Right lobe of liver (tissue), 6 donors: ENCODE measurements around the gene CSGALNACT2. TPM values are rescaled to one million over a fixed set of nuclear protein-coding genes. Genes with fewer than 3 reads are reported as not detected.

ENCODE experiments used
- ATAC-seq, 4 donors: fragments of 200-7000 bp; cut with Tn5 transposase; one replicate each; pipeline ENCODE4 v1.9.1; 2020; ENCODE audit warnings: mild to moderate bottlenecking in 4 of 4, moderate library complexity in 4 of 4
- DNase-seq, 3 donors: peaks; one replicate each; pipeline ENCODE4 v3.0.0-alpha.2; 2020
- H3K27ac ChIP-seq, 3 donors: fragments of 200-600 bp; one replicate each; pipeline ENCODE4 v1.8.0; 2022
- H3K27me3 ChIP-seq, 2 donors: fragments of 200-600 bp; one replicate each; pipeline ENCODE4 v1.8.0; 2022
- H3K36me3 ChIP-seq, 4 donors: fragments of 200-600 bp; sonication (generic) in 1 of 4; one replicate each; pipeline versions ENCODE4 v1.5.1 to v1.8.0; 2017 to 2022; ENCODE audit warnings: control low read depth in 1 of 4
- H3K4me1 ChIP-seq, 4 donors: fragments of 200-600 bp; sonication (generic) in 1 of 4; one replicate each; pipeline versions ENCODE4 v1.5.1 to v1.8.0; 2017 to 2022; ENCODE audit warnings: control low read depth in 1 of 4
- H3K4me3 ChIP-seq, 3 donors: fragments of 200-600 bp; one replicate each; pipeline ENCODE4 v1.8.0; 2022
- H3K9me3 ChIP-seq, 4 donors: fragments of 200-600 bp; sonication (generic) in 1 of 4; one replicate each; pipeline versions ENCODE4 v1.5.1 to v1.8.0; 2017 to 2022; ENCODE audit warnings: control low read depth in 1 of 4
- CTCF ChIP-seq, 4 donors: fragments of 200-600 bp in 3 of 4; fragments of 450-650 bp in 1 of 4; IDR thresholded peaks; one replicate each; pipeline versions ENCODE4 v1.5.1 to v1.8.0; 2016 to 2022; ENCODE audit warnings: antibody characterized with exemption in 4 of 4, mild to moderate bottlenecking in 2 of 4
- POLR2A ChIP-seq: fragments of 450-650 bp; IDR thresholded peaks from one replicate; pipeline ENCODE4 v1.6.1; 2017; ENCODE audit warnings: antibody characterized with exemption, mild to moderate bottlenecking
- WGBS: methylation state at CpG from one replicate; pipeline ENCODE4 v1.1.6; 2018; ENCODE audit warnings: low coverage, low lambda C conversion rate; ENCODE audit not compliant: insufficient coverage; ENCODE audit errors: missing lambda C conversion rate; 5-methylcytosine and 5-hydroxymethylcytosine counted together
- intact Hi-C, 2 donors: fragments of 100-400 bp; cut with DNase I; formaldehyde crosslinking; loops; one replicate each; pipeline versions ENCODE4 v1.11.2 to v1.14.1; 2022
- total RNA-seq, 6 experiments: library from RNA; depleted of rRNA in 2 of 6; stranded (reverse); fragments of >200 nt in 2 of 6; fragmentation: NEBNext Ultra II Directional in 3 of 6; extraction: Animal tissue kit (Norgen Biotek cat#: 25700) in 3 of 6; gene quantifications; one replicate each; pipeline versions ENCODE4 v1.1.0 to v1.2.4, GENCODE V29; 2016 to 2023
- donor health status: DM: no; HTN: yes; CAD: no.
- donor health status: DM: no; HTN: no; CAD: no.
- donor health status: DM: no; HTN: no; CAD: no.
- donor health status: DM: no; HTN: yes; CAD: no.
- donor health status: DM: no; HTN: yes; CAD: no.

Gene CSGALNACT2
- total RNA-seq, 6 experiments from 2014 or later: 5.4 to 11.1 (median 8.3) TPM

GRCh38 chr10:43211431-43212042 is 73.3 kb downstream of the CSGALNACT2 start:
- Histone ChIP-seq H3K27me3 (no peaks in the 10 kb centered on the region), H3K9me3 (no peaks in the 10 kb centered on the region), H3K27ac (no peak overlapping the region), H3K4me1 (no peaks in the 10 kb centered on the region), H3K36me3 (no peaks in the 10 kb centered on the region), H3K4me3 (no peak overlapping the region)
- no peak for ATAC-seq
- 46% methylated on average over 3 of the region's 8 CpGs for WGBS
- TF ChIP-seq POLR2A (no peak), CTCF (IDR thresholded peaks at IDR 0.05) (no peak)
- intact Hi-C loops: no loop called here
- peak in 2 of 3 donors; percentile 8 to 42 for DNase-seq

- no peaks in the 10 kb centered on the region for H3K27me3 ChIP-seq
- 78% methylated on average over 5 of the region's 13 CpGs for WGBS
- intact Hi-C loops: no loop called here
- H3K9me3 ChIP-seq: no peaks in the 10 kb centered on the region
- no peak for TF ChIP-seq POLR2A
- no peak for TF ChIP-seq CTCF (IDR thresholded peaks at IDR 0.05)
- peak in 2 of 3 donors; percentile 5 to 40 for DNase-seq
- H3K4me1 ChIP-seq: no peaks in the 10 kb centered on the region
- no peaks in the 10 kb centered on the region for H3K36me3 ChIP-seq
- H3K4me3 ChIP-seq: no peak overlapping the region
- ATAC-seq: no peak
- no peak overlapping the region for H3K27ac ChIP-seq
Observed at GRCh38 chr10:43212043-43212721, 73.9 kb downstream of the CSGALNACT2 start.

DNA sequence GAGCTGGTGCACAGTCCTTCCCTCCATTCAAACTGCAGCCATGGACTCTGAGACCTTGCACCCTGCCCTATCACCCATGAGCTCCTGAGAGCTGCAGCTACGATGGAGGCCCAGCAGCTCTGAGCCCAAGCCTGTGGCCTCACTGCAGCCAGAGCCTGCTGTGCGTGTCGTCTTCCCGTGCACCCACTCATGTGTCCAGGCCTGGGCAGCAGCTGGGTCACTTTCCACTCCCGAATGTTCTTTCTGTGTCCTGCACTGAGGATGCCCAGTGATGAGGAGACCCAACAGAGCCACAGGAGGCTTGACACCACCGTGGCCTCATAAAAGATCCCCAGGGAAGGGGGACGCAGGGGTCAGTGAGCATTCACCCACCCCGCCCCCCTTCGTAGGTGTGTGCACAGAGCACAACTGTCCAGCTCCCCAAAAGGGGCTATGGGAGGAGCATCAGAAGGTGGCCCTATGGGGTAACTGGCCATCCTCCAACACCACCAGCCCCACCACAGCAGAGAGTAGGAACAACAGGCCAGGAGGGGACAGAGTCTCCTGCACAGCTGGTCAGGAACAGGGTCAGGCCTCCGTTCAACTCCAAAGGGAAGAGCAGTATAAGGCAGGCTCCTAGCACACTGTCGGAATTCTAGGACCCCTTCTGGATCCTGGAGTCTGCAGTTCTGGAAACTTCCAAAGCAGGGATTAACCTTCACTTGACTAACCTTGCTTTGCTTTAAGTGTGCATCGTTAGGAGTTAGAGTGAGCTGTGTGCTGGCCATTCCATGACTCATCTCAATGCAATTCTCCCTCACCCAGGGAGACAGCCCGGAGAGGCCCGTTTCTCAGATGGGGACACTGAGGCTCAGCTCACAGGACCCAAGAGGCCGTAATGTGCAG is 76.1 kb downstream of the CSGALNACT2 start:
- no peak for TF ChIP-seq CTCF (IDR thresholded peaks at IDR 0.05)
- 70% methylated on average over 3 of the region's 15 CpGs for WGBS
- peak in 2 of 3 donors; percentile 14 to 31 for DNase-seq

GRCh38 chr10:43214956-43215561 is 76.8 kb downstream of the CSGALNACT2 start:
- ATAC-seq (no peak), DNase-seq (peak in 2 of 3 donors; percentile 7 to 23)
- no peaks in the 10 kb centered on the region for H3K4me1 ChIP-seq
- no peaks in the 10 kb centered on the region for H3K27me3 ChIP-seq
- H3K36me3 ChIP-seq: no peaks in the 10 kb centered on the region
- intact Hi-C loops: no loop called here
- no peak overlapping the region for H3K4me3 ChIP-seq
- H3K27ac ChIP-seq: no peak overlapping the region
- 63% methylated on average over 4 of the region's 12 CpGs for WGBS
- H3K9me3 ChIP-seq: no peaks in the 10 kb centered on the region
- TF ChIP-seq POLR2A (no peak), CTCF (IDR thresholded peaks at IDR 0.05) (no peak)

More for the DNA sequence above, 76.1 kb downstream of the CSGALNACT2 start:
- Histone ChIP-seq H3K4me1 (no peaks in the 10 kb centered on the region), H3K27me3 (no peaks in the 10 kb centered on the region), H3K36me3 (no peaks in the 10 kb centered on the region), H3K9me3 (no peaks in the 10 kb centered on the region), H3K27ac (no peak overlapping the region), H3K4me3 (no peak overlapping the region)
- intact Hi-C loops: no loop called here
- ATAC-seq: no peak
